ENCODE data around the gene PCIF1. TPM values are rescaled to one million over a fixed set of nuclear protein-coding genes. Genes with fewer than 3 reads are reported as not detected.
A peak's percentile ranks its signal among the peaks of the same experiment; 100 is the strongest.

Gene PCIF1
- total RNA-seq, 1 donor, result 9.1 TPM

- TF ChIP-seq, protein P1, sequence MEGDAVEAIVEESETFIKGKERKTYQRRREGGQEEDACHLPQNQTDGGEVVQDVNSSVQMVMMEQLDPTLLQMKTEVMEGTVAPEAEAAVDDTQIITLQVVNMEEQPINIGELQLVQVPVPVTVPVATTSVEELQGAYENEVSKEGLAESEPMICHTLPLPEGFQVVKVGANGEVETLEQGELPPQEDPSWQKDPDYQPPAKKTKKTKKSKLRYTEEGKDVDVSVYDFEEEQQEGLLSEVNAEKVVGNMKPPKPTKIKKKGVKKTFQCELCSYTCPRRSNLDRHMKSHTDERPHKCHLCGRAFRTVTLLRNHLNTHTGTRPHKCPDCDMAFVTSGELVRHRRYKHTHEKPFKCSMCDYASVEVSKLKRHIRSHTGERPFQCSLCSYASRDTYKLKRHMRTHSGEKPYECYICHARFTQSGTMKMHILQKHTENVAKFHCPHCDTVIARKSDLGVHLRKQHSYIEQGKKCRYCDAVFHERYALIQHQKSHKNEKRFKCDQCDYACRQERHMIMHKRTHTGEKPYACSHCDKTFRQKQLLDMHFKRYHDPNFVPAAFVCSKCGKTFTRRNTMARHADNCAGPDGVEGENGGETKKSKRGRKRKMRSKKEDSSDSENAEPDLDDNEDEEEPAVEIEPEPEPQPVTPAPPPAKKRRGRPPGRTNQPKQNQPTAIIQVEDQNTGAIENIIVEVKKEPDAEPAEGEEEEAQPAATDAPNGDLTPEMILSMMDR (IDR thresholded peaks at IDR 0.05; ENCODE audit: insufficient read depth, low read depth, low read length), result no peak
- no peak overlapping the region for H3K4me3 ChIP-seq (ENCODE audit: low read depth, low read length)
- no peak for DNase-seq (ENCODE audit: low read depth)
Measured at GRCh38 chr20:45967551-45968080, 33.1 kb downstream of the PCIF1 start.

DNA sequence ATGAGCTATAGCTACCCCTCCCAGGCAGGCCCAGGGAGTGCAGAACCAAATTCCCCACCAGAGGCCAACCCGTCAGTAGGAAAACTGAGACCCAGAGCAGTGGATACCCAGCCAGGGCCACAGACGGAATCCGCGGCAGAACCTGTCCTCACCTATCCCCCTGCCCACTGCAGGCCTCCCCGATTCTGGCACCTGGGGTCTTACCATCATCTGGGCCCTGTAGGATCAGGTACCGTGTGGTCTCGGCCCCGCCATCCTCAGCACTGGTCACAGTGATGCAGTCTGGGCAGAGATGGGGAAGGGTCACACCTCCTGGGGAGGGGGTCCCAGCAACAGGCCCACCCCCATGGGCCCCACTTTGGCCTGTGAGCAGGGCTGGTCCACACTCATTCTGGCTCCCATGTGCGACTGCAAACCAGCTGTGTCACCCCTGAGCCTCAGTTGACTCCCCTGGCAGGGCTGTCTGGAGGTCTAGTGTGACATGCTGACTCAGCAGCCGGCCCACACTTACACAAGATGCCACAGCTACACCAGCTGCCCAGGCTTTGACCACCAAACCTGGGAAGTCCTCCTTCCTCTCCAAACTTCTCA lies 33.7 kb downstream of the PCIF1 start:
- no peak for DNase-seq (ENCODE audit: low read depth)
- TF ChIP-seq, protein P1 (IDR thresholded peaks at IDR 0.05; ENCODE audit: insufficient read depth, low read depth, low read length), result no peak
- no peak overlapping the region for H3K4me3 ChIP-seq (ENCODE audit: low read depth, low read length)

- TF ChIP-seq, protein P1 (IDR thresholded peaks at IDR 0.05; ENCODE audit: insufficient read depth, low read depth, low read length), result no peak
- DNase-seq (ENCODE audit: low read depth), result peak; percentile 15
- no peak overlapping the region for H3K4me3 ChIP-seq (ENCODE audit: low read depth, low read length)
Measured at GRCh38 chr20:45968801-45969711, 34.6 kb downstream of the PCIF1 start.

- DNase-seq (ENCODE audit: low read depth), result peak; percentile 76
- TF ChIP-seq, protein P1 (IDR thresholded peaks at IDR 0.05; ENCODE audit: insufficient read depth, low read depth, low read length), result peak; percentile 75
- H3K4me3 ChIP-seq (ENCODE audit: low read depth, low read length), result peak overlapping the region; percentile 98
Measured at GRCh38 chr20:45969712-45970634, 35.5 kb downstream of the PCIF1 start.

- peak; percentile 34 for DNase-seq (ENCODE audit: low read depth)
- H3K4me3 ChIP-seq (ENCODE audit: low read depth, low read length), result peak overlapping the region; percentile 98
- TF ChIP-seq, protein P1 (IDR thresholded peaks at IDR 0.05; ENCODE audit: insufficient read depth, low read depth, low read length), result no peak
Measured at GRCh38 chr20:45970646-45971424, 36.4 kb downstream of the PCIF1 start.

DNA sequence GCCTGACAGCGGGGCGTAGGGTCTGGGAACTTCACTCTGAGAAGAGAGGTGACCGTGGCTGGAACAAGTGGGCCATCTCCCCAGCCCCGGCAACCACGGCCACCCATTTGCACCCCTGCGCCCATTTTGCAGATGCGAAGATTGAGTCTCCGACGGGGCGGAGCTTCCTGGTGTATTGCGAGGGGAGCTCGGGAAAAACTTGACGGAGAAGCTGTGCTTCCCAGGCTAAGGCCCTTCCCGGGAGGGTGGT lies 36.9 kb downstream of the PCIF1 start:
- TF ChIP-seq, protein P1 (IDR thresholded peaks at IDR 0.05; ENCODE audit: insufficient read depth, low read depth, low read length), result no peak
- no peak for DNase-seq (ENCODE audit: low read depth)
- peak overlapping the region; percentile 98 for H3K4me3 ChIP-seq (ENCODE audit: low read depth, low read length)
